Measurements from ENCODE around the gene NR3C2.

The NR3C2 gene

DNA sequence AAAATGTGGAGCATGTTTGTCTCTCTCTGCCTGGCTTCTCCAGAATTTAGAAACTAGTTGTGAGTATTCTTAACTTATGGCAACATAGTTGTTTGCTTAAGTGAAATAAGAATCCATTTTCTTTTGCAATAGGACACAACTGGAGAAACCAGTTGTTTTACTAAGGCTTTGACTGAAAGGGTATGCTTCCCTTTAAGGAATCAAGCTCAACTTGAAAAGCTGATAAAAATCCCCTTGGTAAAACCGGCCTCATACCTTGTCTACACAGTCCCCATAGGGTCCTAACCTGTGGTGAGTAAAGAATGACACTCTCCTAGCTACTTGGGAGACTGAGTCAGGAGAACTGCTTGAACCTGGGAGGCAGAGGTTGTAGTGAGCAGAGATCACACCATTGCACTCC, 139.8 kb downstream of the NR3C2 start:
- ATAC-seq = no peak
- TF ChIP-seq, protein P1, sequence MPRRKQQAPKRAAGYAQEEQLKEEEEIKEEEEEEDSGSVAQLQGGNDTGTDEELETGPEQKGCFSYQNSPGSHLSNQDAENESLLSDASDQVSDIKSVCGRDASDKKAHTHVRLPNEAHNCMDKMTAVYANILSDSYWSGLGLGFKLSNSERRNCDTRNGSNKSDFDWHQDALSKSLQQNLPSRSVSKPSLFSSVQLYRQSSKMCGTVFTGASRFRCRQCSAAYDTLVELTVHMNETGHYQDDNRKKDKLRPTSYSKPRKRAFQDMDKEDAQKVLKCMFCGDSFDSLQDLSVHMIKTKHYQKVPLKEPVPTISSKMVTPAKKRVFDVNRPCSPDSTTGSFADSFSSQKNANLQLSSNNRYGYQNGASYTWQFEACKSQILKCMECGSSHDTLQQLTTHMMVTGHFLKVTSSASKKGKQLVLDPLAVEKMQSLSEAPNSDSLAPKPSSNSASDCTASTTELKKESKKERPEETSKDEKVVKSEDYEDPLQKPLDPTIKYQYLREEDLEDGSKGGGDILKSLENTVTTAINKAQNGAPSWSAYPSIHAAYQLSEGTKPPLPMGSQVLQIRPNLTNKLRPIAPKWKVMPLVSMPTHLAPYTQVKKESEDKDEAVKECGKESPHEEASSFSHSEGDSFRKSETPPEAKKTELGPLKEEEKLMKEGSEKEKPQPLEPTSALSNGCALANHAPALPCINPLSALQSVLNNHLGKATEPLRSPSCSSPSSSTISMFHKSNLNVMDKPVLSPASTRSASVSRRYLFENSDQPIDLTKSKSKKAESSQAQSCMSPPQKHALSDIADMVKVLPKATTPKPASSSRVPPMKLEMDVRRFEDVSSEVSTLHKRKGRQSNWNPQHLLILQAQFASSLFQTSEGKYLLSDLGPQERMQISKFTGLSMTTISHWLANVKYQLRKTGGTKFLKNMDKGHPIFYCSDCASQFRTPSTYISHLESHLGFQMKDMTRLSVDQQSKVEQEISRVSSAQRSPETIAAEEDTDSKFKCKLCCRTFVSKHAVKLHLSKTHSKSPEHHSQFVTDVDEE (CRISPR knock-in tag; IDR thresholded peaks at IDR 0.05) = no peak
- no peak for TF ChIP-seq RARB (CRISPR knock-in tag; IDR thresholded peaks at IDR 0.05)
- no peak for TF ChIP-seq ESRRG (CRISPR knock-in tag; IDR thresholded peaks at IDR 0.05)
- no peak for TF ChIP-seq ISL1 (CRISPR knock-in tag; IDR thresholded peaks at IDR 0.05)
- no peak for TF ChIP-seq ZNF565 (CRISPR knock-in tag; conservative IDR thresholded peaks at IDR 0.05; ENCODE audit: low read depth)
- TF ChIP-seq, protein P2, sequence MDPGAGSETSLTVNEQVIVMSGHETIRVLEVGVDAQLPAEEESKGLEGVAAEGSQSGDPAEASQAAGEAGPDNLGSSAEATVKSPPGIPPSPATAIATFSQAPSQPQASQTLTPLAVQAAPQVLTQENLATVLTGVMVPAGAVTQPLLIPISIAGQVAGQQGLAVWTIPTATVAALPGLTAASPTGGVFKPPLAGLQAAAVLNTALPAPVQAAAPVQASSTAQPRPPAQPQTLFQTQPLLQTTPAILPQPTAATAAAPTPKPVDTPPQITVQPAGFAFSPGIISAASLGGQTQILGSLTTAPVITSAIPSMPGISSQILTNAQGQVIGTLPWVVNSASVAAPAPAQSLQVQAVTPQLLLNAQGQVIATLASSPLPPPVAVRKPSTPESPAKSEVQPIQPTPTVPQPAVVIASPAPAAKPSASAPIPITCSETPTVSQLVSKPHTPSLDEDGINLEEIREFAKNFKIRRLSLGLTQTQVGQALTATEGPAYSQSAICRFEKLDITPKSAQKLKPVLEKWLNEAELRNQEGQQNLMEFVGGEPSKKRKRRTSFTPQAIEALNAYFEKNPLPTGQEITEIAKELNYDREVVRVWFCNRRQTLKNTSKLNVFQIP (CRISPR knock-in tag; IDR thresholded peaks at IDR 0.05; ENCODE audit: borderline replicate concordance, low read depth) = no peak
- no peak for TF ChIP-seq OSR1 (CRISPR knock-in tag; IDR thresholded peaks at IDR 0.05)
- TF ChIP-seq, protein P3, sequence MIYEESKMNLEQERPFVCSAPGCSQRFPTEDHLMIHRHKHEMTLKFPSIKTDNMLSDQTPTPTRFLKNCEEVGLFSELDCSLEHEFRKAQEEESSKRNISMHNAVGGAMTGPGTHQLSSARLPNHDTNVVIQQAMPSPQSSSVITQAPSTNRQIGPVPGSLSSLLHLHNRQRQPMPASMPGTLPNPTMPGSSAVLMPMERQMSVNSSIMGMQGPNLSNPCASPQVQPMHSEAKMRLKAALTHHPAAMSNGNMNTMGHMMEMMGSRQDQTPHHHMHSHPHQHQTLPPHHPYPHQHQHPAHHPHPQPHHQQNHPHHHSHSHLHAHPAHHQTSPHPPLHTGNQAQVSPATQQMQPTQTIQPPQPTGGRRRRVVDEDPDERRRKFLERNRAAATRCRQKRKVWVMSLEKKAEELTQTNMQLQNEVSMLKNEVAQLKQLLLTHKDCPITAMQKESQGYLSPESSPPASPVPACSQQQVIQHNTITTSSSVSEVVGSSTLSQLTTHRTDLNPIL (CRISPR knock-in tag; IDR thresholded peaks at IDR 0.05; ENCODE audit: low read depth) = no peak
- no peak for TF ChIP-seq ARNTL (CRISPR knock-in tag; IDR thresholded peaks at IDR 0.05; ENCODE audit: borderline replicate concordance, low read depth)
- no peak for TF ChIP-seq ZC3H10 (CRISPR knock-in tag; IDR thresholded peaks at IDR 0.05)
- no peak for TF ChIP-seq ZNF70 (CRISPR knock-in tag; IDR thresholded peaks at IDR 0.05)
- TF ChIP-seq GLIS3 (CRISPR knock-in tag; IDR thresholded peaks at IDR 0.05) = no peak
- TF ChIP-seq BACH2 (CRISPR knock-in tag; IDR thresholded peaks at IDR 0.05; ENCODE audit: borderline replicate concordance) = no peak
- TF ChIP-seq, protein P4, sequence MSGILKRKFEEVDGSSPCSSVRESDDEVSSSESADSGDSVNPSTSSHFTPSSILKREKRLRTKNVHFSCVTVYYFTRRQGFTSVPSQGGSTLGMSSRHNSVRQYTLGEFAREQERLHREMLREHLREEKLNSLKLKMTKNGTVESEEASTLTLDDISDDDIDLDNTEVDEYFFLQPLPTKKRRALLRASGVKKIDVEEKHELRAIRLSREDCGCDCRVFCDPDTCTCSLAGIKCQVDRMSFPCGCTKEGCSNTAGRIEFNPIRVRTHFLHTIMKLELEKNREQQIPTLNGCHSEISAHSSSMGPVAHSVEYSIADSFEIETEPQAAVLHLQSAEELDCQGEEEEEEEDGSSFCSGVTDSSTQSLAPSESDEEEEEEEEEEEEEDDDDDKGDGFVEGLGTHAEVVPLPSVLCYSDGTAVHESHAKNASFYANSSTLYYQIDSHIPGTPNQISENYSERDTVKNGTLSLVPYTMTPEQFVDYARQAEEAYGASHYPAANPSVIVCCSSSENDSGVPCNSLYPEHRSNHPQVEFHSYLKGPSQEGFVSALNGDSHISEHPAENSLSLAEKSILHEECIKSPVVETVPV (CRISPR knock-in tag; IDR thresholded peaks at IDR 0.05) = no peak
- no peak for TF ChIP-seq TCF4 (CRISPR knock-in tag; IDR thresholded peaks at IDR 0.05; ENCODE audit: borderline replicate concordance)
- TF ChIP-seq, protein P5, sequence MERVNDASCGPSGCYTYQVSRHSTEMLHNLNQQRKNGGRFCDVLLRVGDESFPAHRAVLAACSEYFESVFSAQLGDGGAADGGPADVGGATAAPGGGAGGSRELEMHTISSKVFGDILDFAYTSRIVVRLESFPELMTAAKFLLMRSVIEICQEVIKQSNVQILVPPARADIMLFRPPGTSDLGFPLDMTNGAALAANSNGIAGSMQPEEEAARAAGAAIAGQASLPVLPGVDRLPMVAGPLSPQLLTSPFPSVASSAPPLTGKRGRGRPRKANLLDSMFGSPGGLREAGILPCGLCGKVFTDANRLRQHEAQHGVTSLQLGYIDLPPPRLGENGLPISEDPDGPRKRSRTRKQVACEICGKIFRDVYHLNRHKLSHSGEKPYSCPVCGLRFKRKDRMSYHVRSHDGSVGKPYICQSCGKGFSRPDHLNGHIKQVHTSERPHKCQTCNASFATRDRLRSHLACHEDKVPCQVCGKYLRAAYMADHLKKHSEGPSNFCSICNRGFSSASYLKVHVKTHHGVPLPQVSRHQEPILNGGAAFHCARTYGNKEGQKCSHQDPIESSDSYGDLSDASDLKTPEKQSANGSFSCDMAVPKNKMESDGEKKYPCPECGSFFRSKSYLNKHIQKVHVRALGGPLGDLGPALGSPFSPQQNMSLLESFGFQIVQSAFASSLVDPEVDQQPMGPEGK (CRISPR knock-in tag; IDR thresholded peaks at IDR 0.05; ENCODE audit: borderline replicate concordance) = no peak
- TF ChIP-seq SNAI2 (CRISPR knock-in tag; IDR thresholded peaks at IDR 0.05) = no peak
- TF ChIP-seq TOX (CRISPR knock-in tag; IDR thresholded peaks at IDR 0.05; ENCODE audit: borderline replicate concordance) = no peak

DNA sequence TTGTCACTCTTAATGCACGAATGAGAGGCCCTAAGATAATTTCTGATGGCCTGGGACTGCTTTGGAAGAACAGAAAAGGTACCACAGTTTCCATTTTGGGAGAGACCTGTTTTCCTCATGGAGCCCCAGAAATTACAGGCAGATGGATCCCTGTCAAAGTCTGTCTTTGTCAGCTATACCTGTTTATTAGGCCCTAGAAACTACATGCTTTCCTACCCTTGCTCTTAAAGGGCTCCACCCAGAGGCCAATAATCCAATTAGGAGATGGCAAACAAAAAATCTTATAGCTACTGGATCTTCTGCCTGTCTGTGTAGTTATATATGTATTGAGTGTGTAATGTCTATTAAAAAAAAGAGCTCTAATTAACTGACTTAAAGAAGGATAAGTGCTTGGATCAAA, 141.3 kb downstream of the NR3C2 start:
- no peak for ATAC-seq
- TF ChIP-seq CSDC2 (CRISPR knock-in tag; IDR thresholded peaks at IDR 0.05) (no peak), ZFP3 (CRISPR knock-in tag; IDR thresholded peaks at IDR 0.05) (no peak), OSR1 (CRISPR knock-in tag; IDR thresholded peaks at IDR 0.05) (no peak), TCF4 (CRISPR knock-in tag; IDR thresholded peaks at IDR 0.05; ENCODE audit: borderline replicate concordance) (no peak), ZNF70 (CRISPR knock-in tag; IDR thresholded peaks at IDR 0.05) (no peak), ZNF565 (CRISPR knock-in tag; conservative IDR thresholded peaks at IDR 0.05; ENCODE audit: low read depth) (no peak), ZNF8 (CRISPR knock-in tag; IDR thresholded peaks at IDR 0.05) (no peak), ZFP30 (CRISPR knock-in tag; IDR thresholded peaks at IDR 0.05) (no peak), ZC3H10 (CRISPR knock-in tag; IDR thresholded peaks at IDR 0.05) (no peak), ISL1 (CRISPR knock-in tag; IDR thresholded peaks at IDR 0.05) (no peak)
- TF ChIP-seq, protein P4 (CRISPR knock-in tag; IDR thresholded peaks at IDR 0.05) = no peak
- TF ChIP-seq, protein P3 (CRISPR knock-in tag; IDR thresholded peaks at IDR 0.05; ENCODE audit: low read depth) = no peak
